Measurements from ENCODE around the gene LRGUK.

- TF ChIP-seq CTCF (conservative IDR thresholded peaks at IDR 0.05; ENCODE audit: low read length): no peak
- TF ChIP-seq EZH2phosphoT487 (IDR thresholded peaks at IDR 0.05; ENCODE audit: borderline replicate concordance): no peak
Measured at GRCh38 chr7:134155206-134155605, 28.1 kb downstream of the LRGUK start.
